Omental fat pad (tissue), 4 donors: ENCODE measurements around the gene ZNF490. TPM values are rescaled to one million over a fixed set of nuclear protein-coding genes. Genes with fewer than 3 reads are reported as not detected.

Experiments
- ATAC-seq: fragments of 150-250 bp; one replicate; pipeline ENCODE4 v1.9.1; 2016; ENCODE audit warnings: mild to moderate bottlenecking, moderate library complexity; ENCODE audit not compliant: low FRiP score
- DNase-seq: peaks from one replicate; pipeline ENCODE4 v3.0.0-alpha.2; 2019; ENCODE audit warnings: low spot score
- CTCF ChIP-seq, 3 donors: fragments of 450-650 bp; IDR thresholded peaks; one replicate each; pipeline ENCODE4 v1.5.1; 2016 to 2017; ENCODE audit warnings: antibody characterized with exemption in 3 of 3, mild to moderate bottlenecking in 3 of 3, moderate library complexity in 2 of 3
- total RNA-seq, 4 donors: library from RNA; depleted of rRNA; stranded (reverse); fragments of >200 nt; gene quantifications; one replicate each; pipeline ENCODE4 v1.1.0, GENCODE V29; 2016

ZNF490 gene
- total RNA-seq, 4 donors from 2014 or later = 3.6 to 6.3 (median 4.7) TPM

GRCh38 chr19:12639901-12640613 lies 29.4 kb upstream of the ZNF490 start:
- DNase-seq (peak; percentile 66), ATAC-seq (peak; percentile 95)
- TF ChIP-seq CTCF (IDR thresholded peaks at IDR 0.05) = peak in 2 of 3 donors; percentile 11 to 45

GRCh38 chr19:12638611-12639182 lies 28.1 kb upstream of the ZNF490 start:
- ATAC-seq (no peak), DNase-seq (no peak)
- TF ChIP-seq CTCF (IDR thresholded peaks at IDR 0.05) = no peak

- no peak for DNase-seq
- ATAC-seq = no peak
- no peak for TF ChIP-seq CTCF (IDR thresholded peaks at IDR 0.05)
Measured at GRCh38 chr19:12636631-12637030, 26.0 kb upstream of the ZNF490 start.

GRCh38 chr19:12629215-12629614 lies 18.6 kb upstream of the ZNF490 start:
- ATAC-seq (no peak), DNase-seq (no peak)
- TF ChIP-seq CTCF (IDR thresholded peaks at IDR 0.05) = no peak

- no peak for ATAC-seq
- DNase-seq = no peak
- TF ChIP-seq CTCF (IDR thresholded peaks at IDR 0.05) = no peak
Measured at GRCh38 chr19:12628040-12629022, 17.7 kb upstream of the ZNF490 start.

GRCh38 chr19:12626958-12627357 lies 16.3 kb upstream of the ZNF490 start:
- no peak for DNase-seq
- no peak for ATAC-seq
- no peak for TF ChIP-seq CTCF (IDR thresholded peaks at IDR 0.05)
